Neural progenitor cell (in vitro differentiated cells): ENCODE data around the gene SNRPB. TPM values are rescaled to one million over a fixed set of nuclear protein-coding genes. Genes with fewer than 3 reads are reported as not detected.

Experiments used
- DNase-seq: peaks from one replicate; pipeline ENCODE4 v3.0.0-alpha.2; 2016; ENCODE audit warnings: low spot score
- H2AFZ ChIP-seq: fragments of 200-600 bp; sonication (generic); replicated peaks from 2 replicates; pipeline ENCODE4 v1.6.1; 2016; ENCODE audit warnings: antibody characterized with exemption
- H3F3A ChIP-seq: fragments of 200-600 bp; sonication (generic); 2 replicates; pipeline ENCODE4 v1.6.1; 2016; ENCODE audit warnings: antibody characterized with exemption, low read depth
- H3K27ac ChIP-seq: fragments of 200-600 bp; sonication (generic); 2 replicates; pipeline ENCODE4 v1.5.1; 2016; ENCODE audit warnings: mild to moderate bottlenecking
- H3K27me3 ChIP-seq: fragments of 200-600 bp; sonication (generic); 2 replicates; pipeline ENCODE4 v1.6.1; 2016; ENCODE audit warnings: mild to moderate bottlenecking, moderate library complexity
- H3K36me3 ChIP-seq: fragments of 200-600 bp; sonication (generic); 2 replicates; pipeline ENCODE4 v1.5.1; 2016
- H3K4me1 ChIP-seq: fragments of 200-600 bp; sonication (generic); 2 replicates; pipeline ENCODE4 v1.6.1; 2016; ENCODE audit warnings: mixed run types
- H3K4me2 ChIP-seq: fragments of 200-600 bp; sonication (generic); 2 replicates; pipeline ENCODE4 v1.6.1; 2016
- H3K4me3 ChIP-seq: fragments of 200-600 bp; sonication (generic); 2 replicates; pipeline ENCODE4 v1.5.1; 2016
- H3K79me2 ChIP-seq: fragments of 200-600 bp; sonication (generic); 2 replicates; pipeline ENCODE4 v1.6.1; 2016; ENCODE audit warnings: low read depth
- H3K9ac ChIP-seq: fragments of 200-600 bp; sonication (generic); 2 replicates; pipeline ENCODE4 v1.6.1; 2016
- H3K9me3 ChIP-seq: fragments of 200-600 bp; sonication (generic); 2 replicates; pipeline ENCODE4 v1.5.1; 2016; ENCODE audit warnings: low read depth
- H4K20me1 ChIP-seq: fragments of 200-600 bp; sonication (generic); 2 replicates; pipeline ENCODE4 v1.6.1; 2016; ENCODE audit warnings: low read depth
- H3K27ac Mint-ChIP-seq: 3 replicates; pipeline ENCODE4 v1.8.0; 2021; ENCODE audit warnings: mixed read lengths
- H3K27me3 Mint-ChIP-seq: 2 replicates; pipeline ENCODE4 v1.8.0; 2022; ENCODE audit warnings: low read depth, mild to moderate bottlenecking, inconsistent platforms, moderate library complexity, mixed read lengths; ENCODE audit not compliant: insufficient read depth
- H3K36me3 Mint-ChIP-seq: 3 replicates; pipeline ENCODE4 v1.8.0; 2021; ENCODE audit warnings: mixed read lengths
- H3K4me1 Mint-ChIP-seq: 3 replicates; pipeline ENCODE4 v1.8.0; 2021; ENCODE audit warnings: mixed read lengths
- H3K4me3 Mint-ChIP-seq: 3 replicates; pipeline ENCODE4 v1.8.0; 2021; ENCODE audit warnings: mild to moderate bottlenecking, moderate library complexity, mixed read lengths
- H3K9me3 Mint-ChIP-seq: 3 replicates; pipeline ENCODE4 v1.8.0; 2020; ENCODE audit warnings: mixed read lengths
- CTCF ChIP-seq: fragments of 200-600 bp; sonication (generic); IDR thresholded peaks from 2 replicates; pipeline ENCODE4 v1.5.1; 2017; ENCODE audit warnings: antibody characterized with exemption, mild to moderate bottlenecking
- EZH2 ChIP-seq: fragments of 200-600 bp; sonication (generic); IDR thresholded peaks from 2 replicates; pipeline ENCODE4 v1.6.1; 2017; ENCODE audit warnings: antibody characterized with exemption, mild to moderate bottlenecking, moderate library complexity
- EZH2phosphoT487 ChIP-seq: fragments of 200-600 bp; sonication (generic); IDR thresholded peaks from 2 replicates; pipeline ENCODE4 v1.6.1; 2017; ENCODE audit warnings: antibody characterized with exemption
- total RNA-seq: library from RNA; depleted of rRNA; stranded (reverse); fragments of >200 nt; gene quantifications from 2 replicates; pipeline ENCODE4 v1.2.3, GENCODE V29; 2015; ENCODE audit warnings: low replicate concordance

Gene SNRPB
- total RNA-seq, 1 donor from 2014 or later: 323 TPM

- TF ChIP-seq EZH2: no peak
- no peak for TF ChIP-seq CTCF
- no peak for TF ChIP-seq EZH2phosphoT487
- no peak overlapping the region for H3K27ac Mint-ChIP-seq
- no peaks in the 10 kb centered on the region for H3K9me3 Mint-ChIP-seq
- no peak for DNase-seq
- Histone ChIP-seq H3K79me2 (no peaks in the 10 kb centered on the region), H3F3A (no peaks in the 10 kb centered on the region), H3K27me3 (peaks cover 100% of the 10 kb centered on the region), H3K27ac (no peak overlapping the region), H2AFZ (no peak overlapping the region), H3K36me3 (no peaks in the 10 kb centered on the region), H3K4me3 (no peak overlapping the region), H3K9ac (no peak overlapping the region), H3K4me2 (no peak overlapping the region), H4K20me1 (no peaks in the 10 kb centered on the region), H3K9me3 (no peaks in the 10 kb centered on the region), H3K4me1 (no peaks in the 10 kb centered on the region)
- peaks cover 3% of the 10 kb centered on the region for H3K4me1 Mint-ChIP-seq
- H3K4me3 Mint-ChIP-seq: no peak overlapping the region
- no peaks in the 10 kb centered on the region for H3K36me3 Mint-ChIP-seq
- peaks cover 6% of the 10 kb centered on the region for H3K27me3 Mint-ChIP-seq
Measured at GRCh38 chr20:2518096-2518495, 47.5 kb upstream of the SNRPB start.

GRCh38 chr20:2516399-2516798 lies 45.8 kb upstream of the SNRPB start:
- Histone ChIP-seq H3K36me3 (no peaks in the 10 kb centered on the region), H3K4me1 (no peaks in the 10 kb centered on the region), H3K27ac (no peak overlapping the region), H3K27me3 (peaks cover 100% of the 10 kb centered on the region), H3F3A (no peaks in the 10 kb centered on the region), H3K9me3 (no peaks in the 10 kb centered on the region), H3K79me2 (no peaks in the 10 kb centered on the region), H3K4me3 (no peak overlapping the region), H2AFZ (no peak overlapping the region), H3K4me2 (no peak overlapping the region), H3K9ac (no peak overlapping the region), H4K20me1 (no peaks in the 10 kb centered on the region)
- H3K36me3 Mint-ChIP-seq: no peaks in the 10 kb centered on the region
- no peaks in the 10 kb centered on the region for H3K27me3 Mint-ChIP-seq
- H3K9me3 Mint-ChIP-seq: no peaks in the 10 kb centered on the region
- no peak for DNase-seq
- peaks cover under 1% of the 10 kb centered on the region for H3K4me1 Mint-ChIP-seq
- no peak for TF ChIP-seq EZH2phosphoT487
- no peak for TF ChIP-seq CTCF
- no peak for TF ChIP-seq EZH2
- no peak overlapping the region for H3K4me3 Mint-ChIP-seq
- H3K27ac Mint-ChIP-seq: no peak overlapping the region

GRCh38 chr20:2515203-2515602 lies 44.6 kb upstream of the SNRPB start:
- Mint-ChIP-seq H3K9me3 (no peaks in the 10 kb centered on the region), H3K27me3 (no peaks in the 10 kb centered on the region), H3K4me3 (no peak overlapping the region), H3K4me1 (no peaks in the 10 kb centered on the region), H3K27ac (no peak overlapping the region), H3K36me3 (no peaks in the 10 kb centered on the region)
- H3K9ac ChIP-seq: no peak overlapping the region
- no peaks in the 10 kb centered on the region for H3K36me3 ChIP-seq
- no peaks in the 10 kb centered on the region for H4K20me1 ChIP-seq
- no peak for TF ChIP-seq EZH2
- no peak for TF ChIP-seq CTCF
- TF ChIP-seq EZH2phosphoT487: no peak
- no peaks in the 10 kb centered on the region for H3K4me1 ChIP-seq
- no peak overlapping the region for H3K27ac ChIP-seq
- H3F3A ChIP-seq: no peaks in the 10 kb centered on the region
- H2AFZ ChIP-seq: no peak overlapping the region
- H3K27me3 ChIP-seq: peaks cover 100% of the 10 kb centered on the region
- no peaks in the 10 kb centered on the region for H3K9me3 ChIP-seq
- H3K79me2 ChIP-seq: no peaks in the 10 kb centered on the region
- no peak overlapping the region for H3K4me3 ChIP-seq
- DNase-seq: no peak
- H3K4me2 ChIP-seq: no peak overlapping the region
